ENCODE data around the gene PYGB.

PYGB gene

GRCh38 chr20:25314497-25315417 lies 66.9 kb downstream of the PYGB start:
- Histone ChIP-seq H3K36me3 (peaks cover 7% of the 10 kb centered on the region), H3K9me3 (no peaks in the 10 kb centered on the region), H3K27ac (no peak overlapping the region), H3K4me3 (ENCODE audit: low read depth in 1 of 2, low read length in 1 of 2) (no peak overlapping the region), H3K27me3 (no peaks in the 10 kb centered on the region), H3K4me1 (ENCODE audit: control insufficient read depth in 1 of 2, insufficient read depth in 1 of 2, low read depth in 1 of 2, low read length in 1 of 2) (no peaks in the 10 kb centered on the region)
- TF ChIP-seq, protein P1, sequence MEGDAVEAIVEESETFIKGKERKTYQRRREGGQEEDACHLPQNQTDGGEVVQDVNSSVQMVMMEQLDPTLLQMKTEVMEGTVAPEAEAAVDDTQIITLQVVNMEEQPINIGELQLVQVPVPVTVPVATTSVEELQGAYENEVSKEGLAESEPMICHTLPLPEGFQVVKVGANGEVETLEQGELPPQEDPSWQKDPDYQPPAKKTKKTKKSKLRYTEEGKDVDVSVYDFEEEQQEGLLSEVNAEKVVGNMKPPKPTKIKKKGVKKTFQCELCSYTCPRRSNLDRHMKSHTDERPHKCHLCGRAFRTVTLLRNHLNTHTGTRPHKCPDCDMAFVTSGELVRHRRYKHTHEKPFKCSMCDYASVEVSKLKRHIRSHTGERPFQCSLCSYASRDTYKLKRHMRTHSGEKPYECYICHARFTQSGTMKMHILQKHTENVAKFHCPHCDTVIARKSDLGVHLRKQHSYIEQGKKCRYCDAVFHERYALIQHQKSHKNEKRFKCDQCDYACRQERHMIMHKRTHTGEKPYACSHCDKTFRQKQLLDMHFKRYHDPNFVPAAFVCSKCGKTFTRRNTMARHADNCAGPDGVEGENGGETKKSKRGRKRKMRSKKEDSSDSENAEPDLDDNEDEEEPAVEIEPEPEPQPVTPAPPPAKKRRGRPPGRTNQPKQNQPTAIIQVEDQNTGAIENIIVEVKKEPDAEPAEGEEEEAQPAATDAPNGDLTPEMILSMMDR (IDR thresholded peaks at IDR 0.05), result no peak

- TF ChIP-seq, protein P1 (IDR thresholded peaks at IDR 0.05), result no peak
- peaks cover 15% of the 10 kb centered on the region for H3K36me3 ChIP-seq
- H3K27me3 ChIP-seq, result no peaks in the 10 kb centered on the region
- H3K4me1 ChIP-seq (ENCODE audit: control insufficient read depth in 1 of 2, insufficient read depth in 1 of 2, low read depth in 1 of 2, low read length in 1 of 2), result no peaks in the 10 kb centered on the region
- H3K4me3 ChIP-seq (ENCODE audit: low read depth in 1 of 2, low read length in 1 of 2), result no peak overlapping the region
- no peaks in the 10 kb centered on the region for H3K9me3 ChIP-seq
- no peak overlapping the region for H3K27ac ChIP-seq
Measured at GRCh38 chr20:25315418-25316210, 67.7 kb downstream of the PYGB start.

DNA sequence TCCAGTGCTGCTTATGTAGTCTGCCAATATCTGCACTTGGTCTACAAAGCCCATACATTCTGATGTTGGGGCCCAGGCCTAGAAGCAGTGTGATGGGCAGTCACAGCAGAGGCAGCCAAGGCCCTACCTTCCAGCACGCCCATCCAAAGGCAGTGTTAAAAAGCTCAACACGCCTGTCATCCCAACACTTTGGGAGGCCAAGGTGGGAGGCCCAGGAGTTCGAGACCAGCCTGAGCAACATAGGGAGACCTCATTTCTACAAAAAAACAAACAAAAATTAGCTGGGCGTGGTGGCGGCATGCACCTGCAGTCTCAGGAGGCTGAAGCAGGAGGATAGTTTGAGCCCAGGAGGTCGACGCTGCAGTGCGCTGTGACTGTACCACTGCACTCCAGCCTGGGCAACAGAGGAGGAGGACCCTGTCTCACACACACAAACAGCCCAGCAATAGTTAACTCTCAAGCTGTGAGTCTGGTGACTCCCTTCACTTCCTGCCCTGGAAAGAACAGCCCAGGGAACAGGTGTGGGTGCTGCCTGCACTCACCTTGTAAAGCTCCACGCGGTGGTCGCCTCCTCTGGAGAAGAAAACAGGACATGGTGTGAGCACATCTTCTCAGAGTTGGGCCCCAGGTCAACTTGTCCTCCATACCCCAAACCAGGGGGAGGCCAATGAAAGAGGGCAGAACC lies 68.8 kb downstream of the PYGB start:
- no peak overlapping the region for H3K4me3 ChIP-seq (ENCODE audit: low read depth in 1 of 2, low read length in 1 of 2)
- no peak overlapping the region for H3K27ac ChIP-seq
- peaks cover 21% of the 10 kb centered on the region for H3K36me3 ChIP-seq
- no peaks in the 10 kb centered on the region for H3K27me3 ChIP-seq
- TF ChIP-seq, protein P1 (IDR thresholded peaks at IDR 0.05), result no peak
- H3K9me3 ChIP-seq, result no peaks in the 10 kb centered on the region
- H3K4me1 ChIP-seq (ENCODE audit: control insufficient read depth in 1 of 2, insufficient read depth in 1 of 2, low read depth in 1 of 2, low read length in 1 of 2), result no peaks in the 10 kb centered on the region

- H3K27ac ChIP-seq, result no peak overlapping the region
- no peaks in the 10 kb centered on the region for H3K9me3 ChIP-seq
- peaks cover 21% of the 10 kb centered on the region for H3K36me3 ChIP-seq
- H3K4me1 ChIP-seq (ENCODE audit: control insufficient read depth in 1 of 2, insufficient read depth in 1 of 2, low read depth in 1 of 2, low read length in 1 of 2), result no peaks in the 10 kb centered on the region
- no peaks in the 10 kb centered on the region for H3K27me3 ChIP-seq
- H3K4me3 ChIP-seq (ENCODE audit: low read depth in 1 of 2, low read length in 1 of 2), result no peak overlapping the region
- TF ChIP-seq, protein P1 (IDR thresholded peaks at IDR 0.05), result no peak
Measured at GRCh38 chr20:25317351-25318075, 69.6 kb downstream of the PYGB start.
